Neutrophil (primary cell): ENCODE measurements around the gene STK25.

Experiments
- H3K27ac ChIP-seq: fragments of 200-600 bp; sonication (generic); 2 replicates; pipeline ENCODE4 v1.5.1; 2016; ENCODE audit warnings: mild to moderate bottlenecking, moderate library complexity
- H3K27me3 ChIP-seq: fragments of 200-600 bp; sonication (generic); 2 replicates; pipeline ENCODE4 v1.6.0; 2016; ENCODE audit warnings: mild to moderate bottlenecking
- H3K36me3 ChIP-seq: fragments of 200-600 bp; sonication (generic); 2 replicates; pipeline ENCODE4 v1.5.1; 2017
- H3K4me1 ChIP-seq, 2 experiments: fragments of 200-600 bp in 1 of 2; sonication (generic) in 1 of 2; 1 replicate in 1 of 2; 2 replicates in 1 of 2; pipeline versions ENCODE4 v1.5.1 to v1.6.1; 2013 to 2016; ENCODE audit warnings: low read depth in 1 of 2, low read length in 1 of 2, mild to moderate bottlenecking in 1 of 2, moderate library complexity in 1 of 2; ENCODE audit not compliant: control insufficient read depth in 1 of 2, insufficient read depth in 1 of 2
- H3K4me3 ChIP-seq, 2 experiments: fragments of 200-600 bp in 1 of 2; sonication (generic) in 1 of 2; 1 replicate in 1 of 2; 2 replicates in 1 of 2; pipeline ENCODE4 v1.5.1; 2013 to 2016; ENCODE audit warnings: low read depth in 1 of 2, low read length in 1 of 2, mild to moderate bottlenecking in 1 of 2, moderate library complexity in 1 of 2
- H3K9me3 ChIP-seq: fragments of 200-600 bp; sonication (generic); 2 replicates; pipeline ENCODE4 v1.5.1; 2016
- CTCF ChIP-seq: fragments of 200-600 bp; sonication (generic); IDR thresholded peaks from 2 replicates; pipeline ENCODE4 v1.5.1; 2016; ENCODE audit warnings: antibody characterized with exemption

Gene STK25

GRCh38 chr2:241483305-241483704, 25.1 kb downstream of the STK25 start:
- H3K4me1 ChIP-seq, result no peaks in the 10 kb centered on the region
- H3K36me3 ChIP-seq, result no peaks in the 10 kb centered on the region
- H3K4me3 ChIP-seq, result no peak overlapping the region
- no peak overlapping the region for H3K27ac ChIP-seq
- peaks cover 35% of the 10 kb centered on the region for H3K27me3 ChIP-seq
- TF ChIP-seq CTCF, result no peak
- no peaks in the 10 kb centered on the region for H3K9me3 ChIP-seq

- H3K4me3 ChIP-seq, result no peak overlapping the region
- peaks cover 35% of the 10 kb centered on the region for H3K27me3 ChIP-seq
- no peaks in the 10 kb centered on the region for H3K36me3 ChIP-seq
- no peaks in the 10 kb centered on the region for H3K9me3 ChIP-seq
- no peak overlapping the region for H3K27ac ChIP-seq
- TF ChIP-seq CTCF, result no peak
- H3K4me1 ChIP-seq, result no peaks in the 10 kb centered on the region
Measured at GRCh38 chr2:241482126-241482955, 26.0 kb downstream of the STK25 start.

- no peaks in the 10 kb centered on the region for H3K4me1 ChIP-seq
- H3K36me3 ChIP-seq, result no peaks in the 10 kb centered on the region
- H3K9me3 ChIP-seq, result no peaks in the 10 kb centered on the region
- H3K27ac ChIP-seq, result no peak overlapping the region
- H3K27me3 ChIP-seq, result peaks cover 29% of the 10 kb centered on the region
- no peak for TF ChIP-seq CTCF
- H3K4me3 ChIP-seq, result no peak overlapping the region
Measured at GRCh38 chr2:241481687-241482086, 26.7 kb downstream of the STK25 start.

- Histone ChIP-seq H3K27ac (no peak overlapping the region), H3K36me3 (no peaks in the 10 kb centered on the region), H3K4me3 (no peak overlapping the region), H3K27me3 (peaks cover 30% of the 10 kb centered on the region), H3K4me1 (no peaks in the 10 kb centered on the region), H3K9me3 (no peaks in the 10 kb centered on the region)
- no peak for TF ChIP-seq CTCF
Measured at GRCh38 chr2:241479026-241479898, 29.1 kb downstream of the STK25 start.

GRCh38 chr2:241478166-241478565, 30.2 kb downstream of the STK25 start:
- Histone ChIP-seq H3K4me3 (no peak overlapping the region), H3K27ac (no peak overlapping the region), H3K4me1 (no peaks in the 10 kb centered on the region), H3K27me3 (peaks cover 32% of the 10 kb centered on the region), H3K9me3 (no peaks in the 10 kb centered on the region), H3K36me3 (no peaks in the 10 kb centered on the region)
- TF ChIP-seq CTCF, result no peak
